Measurements from ENCODE around the gene ABCG1.

Gene ABCG1

GRCh38 chr21:42216726-42217572, 2.0 kb upstream of the ABCG1 start:
- no peak for DNase-seq

DNA sequence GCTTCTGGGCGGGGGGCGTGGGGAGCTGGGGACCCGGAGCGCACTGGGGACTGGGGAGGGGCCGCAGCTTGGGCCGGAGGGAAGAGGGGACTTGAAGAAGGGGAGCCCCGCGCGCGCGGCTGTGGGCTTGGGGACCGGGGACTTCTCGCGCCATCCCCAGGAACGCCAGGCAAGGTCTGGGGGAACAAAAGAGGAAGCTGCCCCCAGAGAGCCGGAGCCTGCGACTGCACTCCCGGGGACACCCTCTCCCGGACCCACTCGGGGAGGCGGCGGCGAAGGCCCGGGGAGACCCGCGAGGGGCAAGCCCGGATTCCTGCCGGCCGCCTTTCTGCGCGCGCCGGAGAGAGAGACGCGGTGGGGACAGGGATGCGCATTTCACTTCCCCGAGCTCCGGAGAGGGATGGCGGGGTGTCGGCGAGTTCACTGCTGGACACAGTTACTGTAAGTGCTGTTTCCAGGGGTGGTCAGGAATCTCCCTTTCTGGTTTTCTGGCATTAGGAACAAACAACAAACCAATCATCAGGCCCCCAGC, 732 bp downstream of the ABCG1 start:
- peak in 1 of 2 experiments; percentile 70 for DNase-seq

GRCh38 chr21:42220138-42220701, 1.3 kb downstream of the ABCG1 start:
- DNase-seq, result peak; percentile 89 to 94

- peak in 1 of 2 experiments; percentile 12 for DNase-seq
Measured at GRCh38 chr21:42221581-42222345, 2.8 kb downstream of the ABCG1 start.

DNA sequence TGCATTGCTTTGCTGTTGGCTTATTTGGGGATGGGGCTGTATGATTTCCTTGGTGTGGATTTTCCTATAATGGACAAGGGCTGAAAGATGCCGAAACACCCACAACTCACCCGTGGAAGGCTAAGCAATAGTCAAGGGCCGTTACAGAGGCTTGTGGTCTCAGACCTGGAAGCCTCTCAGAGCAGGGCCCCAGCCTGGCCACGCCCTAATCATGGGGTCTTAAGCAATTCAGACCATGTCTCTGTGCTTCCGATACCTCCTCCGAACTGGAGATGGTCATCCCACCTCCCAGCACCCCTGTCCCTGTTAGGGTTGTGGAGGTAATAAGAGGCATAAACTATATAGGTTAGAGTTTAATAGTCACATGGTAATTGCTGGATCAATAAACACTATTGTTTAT, 3.4 kb downstream of the ABCG1 start:
- DNase-seq, result no peak

- no peak for DNase-seq
Measured at GRCh38 chr21:42222821-42223390, 4.0 kb downstream of the ABCG1 start.

DNA sequence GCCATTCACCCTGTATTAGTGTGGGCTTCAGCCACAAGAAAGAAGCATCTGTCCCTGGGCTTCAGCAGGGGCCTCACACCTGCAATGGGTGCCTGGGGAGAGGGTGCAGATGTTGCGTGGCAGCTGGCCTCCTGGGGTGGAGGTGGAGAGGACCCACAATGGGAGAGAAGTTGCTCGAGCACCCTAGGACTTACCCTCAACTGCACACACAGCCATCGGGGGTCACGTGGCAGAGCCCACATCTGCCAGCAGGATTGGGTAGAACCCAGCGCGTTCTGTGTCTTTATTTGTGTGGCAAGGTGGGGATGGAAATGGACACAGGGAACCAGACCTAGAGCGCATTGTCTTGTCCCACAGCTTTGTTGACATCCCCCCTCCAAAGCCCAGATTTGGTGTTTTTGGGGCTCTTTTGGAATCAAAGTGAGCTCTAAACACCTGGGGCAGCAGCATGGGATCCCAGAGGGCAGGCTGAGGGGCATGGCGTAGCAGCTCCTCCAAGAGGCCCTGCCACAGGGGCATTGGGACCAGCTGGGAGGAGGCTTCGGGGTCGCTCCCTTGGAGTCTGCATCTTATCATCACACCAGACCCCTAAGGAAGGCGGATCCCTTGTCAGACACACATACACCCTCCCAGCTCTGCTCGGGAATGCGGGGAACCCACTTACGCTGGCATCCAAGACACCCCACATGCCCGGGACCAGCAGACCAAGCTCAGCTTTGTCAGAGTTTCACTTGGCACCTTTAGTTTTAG, 5.1 kb downstream of the ABCG1 start:
- no peak for DNase-seq

DNA sequence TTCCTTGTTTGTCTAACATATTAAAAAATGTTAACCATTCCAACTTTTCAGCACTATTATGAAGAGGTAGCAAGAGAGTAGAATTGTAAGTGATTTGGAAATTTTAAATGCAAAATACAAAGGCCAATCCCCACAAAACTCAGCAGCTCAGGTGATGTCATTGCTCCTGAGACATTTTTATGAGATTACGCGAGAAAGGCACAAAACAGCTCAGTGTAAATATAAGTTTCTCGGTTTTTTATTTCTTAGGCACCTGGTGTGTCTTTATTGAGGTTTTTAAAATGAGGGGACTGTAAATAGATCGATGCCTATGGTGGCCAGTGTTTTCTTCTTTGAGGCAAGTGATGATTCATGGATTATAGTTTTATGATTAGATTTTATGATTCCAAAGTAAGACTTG, 6.1 kb downstream of the ABCG1 start:
- DNase-seq, result no peak

GRCh38 chr21:42225571-42226155, 6.7 kb downstream of the ABCG1 start:
- DNase-seq, result no peak

DNA sequence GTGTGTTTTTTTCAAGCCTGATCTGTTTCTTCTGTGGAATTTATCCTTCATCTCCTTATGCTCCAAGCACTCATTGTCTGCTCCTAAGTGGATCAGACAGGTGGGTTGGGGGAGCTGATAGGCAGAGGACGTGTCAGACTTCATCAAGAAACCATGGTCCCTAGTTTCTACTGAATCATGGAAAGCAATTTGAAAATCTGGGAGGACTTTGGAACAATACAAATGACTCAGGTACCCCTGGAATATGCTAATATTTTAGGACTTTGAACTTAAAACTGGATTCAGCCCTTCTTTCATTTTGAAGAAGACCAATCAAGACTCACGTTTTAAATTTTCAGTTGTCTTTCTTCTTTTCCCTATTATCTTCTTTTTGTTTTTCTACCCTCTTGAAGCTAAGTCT, 7.7 kb downstream of the ABCG1 start:
- no peak for DNase-seq

GRCh38 chr21:42227909-42228708, 9.2 kb downstream of the ABCG1 start:
- DNase-seq, result peak in 1 of 2 experiments; percentile 46

GRCh38 chr21:42228709-42229220, 9.8 kb downstream of the ABCG1 start:
- DNase-seq, result no peak

DNA sequence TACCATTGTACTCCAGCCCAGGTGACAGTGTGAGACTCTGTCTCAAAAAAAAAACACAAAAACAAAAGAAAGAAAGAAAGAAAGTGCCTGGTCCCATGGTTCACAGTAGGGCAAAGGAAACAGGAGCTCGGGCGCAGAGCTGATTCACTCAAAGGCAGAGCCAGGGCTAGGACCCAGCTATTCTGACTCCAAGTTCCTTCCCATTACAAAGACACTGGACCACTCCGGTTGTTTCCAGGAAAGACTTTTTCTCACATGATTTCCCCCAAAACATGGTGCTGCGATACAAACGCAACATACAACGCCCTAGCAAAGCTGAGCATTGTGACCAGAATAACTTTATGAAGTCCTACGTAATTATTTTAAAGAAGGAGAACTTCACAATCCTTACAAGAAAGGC, 10.7 kb downstream of the ABCG1 start:
- no peak for DNase-seq

DNA sequence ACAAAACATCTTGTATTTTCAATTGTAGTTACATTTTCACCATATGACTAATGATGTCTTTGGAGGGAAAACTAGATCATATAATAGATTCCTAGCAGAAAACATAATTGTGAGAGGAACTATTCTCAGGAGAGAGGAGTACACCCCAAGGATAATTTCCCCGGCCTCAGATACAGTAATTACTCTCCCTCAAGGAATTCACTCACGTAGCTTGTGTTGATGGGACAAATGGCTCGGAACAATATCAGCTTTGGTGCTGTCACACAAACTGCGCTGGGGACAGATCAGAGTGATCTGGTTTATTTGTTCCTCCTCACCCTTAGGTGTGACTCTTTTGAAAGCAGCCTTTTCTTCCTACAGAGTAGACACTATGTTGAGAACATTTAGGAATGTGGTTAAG, 11.2 kb downstream of the ABCG1 start:
- DNase-seq, result no peak

DNA sequence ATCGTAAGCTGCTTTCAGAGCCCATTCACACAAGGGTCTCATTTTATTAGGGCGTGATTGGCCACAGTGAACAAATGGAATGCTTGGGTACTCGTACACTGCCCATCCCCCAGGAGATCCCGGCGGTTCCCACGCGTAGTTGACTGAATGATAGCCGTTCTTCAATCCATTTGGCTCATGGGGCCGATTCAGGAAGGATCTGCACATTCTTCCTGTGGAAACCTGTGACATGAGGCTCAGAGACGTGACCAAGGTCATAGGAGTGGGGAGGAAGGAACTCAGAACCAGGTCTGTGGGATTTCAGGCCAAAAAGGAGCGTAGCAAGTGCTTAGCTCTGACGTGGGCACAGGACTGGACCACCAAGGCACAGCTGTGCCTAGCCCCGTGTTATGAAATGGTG, 11.7 kb downstream of the ABCG1 start:
- no peak for DNase-seq

GRCh38 chr21:42231756-42232155, 12.8 kb downstream of the ABCG1 start:
- DNase-seq, result no peak

DNA sequence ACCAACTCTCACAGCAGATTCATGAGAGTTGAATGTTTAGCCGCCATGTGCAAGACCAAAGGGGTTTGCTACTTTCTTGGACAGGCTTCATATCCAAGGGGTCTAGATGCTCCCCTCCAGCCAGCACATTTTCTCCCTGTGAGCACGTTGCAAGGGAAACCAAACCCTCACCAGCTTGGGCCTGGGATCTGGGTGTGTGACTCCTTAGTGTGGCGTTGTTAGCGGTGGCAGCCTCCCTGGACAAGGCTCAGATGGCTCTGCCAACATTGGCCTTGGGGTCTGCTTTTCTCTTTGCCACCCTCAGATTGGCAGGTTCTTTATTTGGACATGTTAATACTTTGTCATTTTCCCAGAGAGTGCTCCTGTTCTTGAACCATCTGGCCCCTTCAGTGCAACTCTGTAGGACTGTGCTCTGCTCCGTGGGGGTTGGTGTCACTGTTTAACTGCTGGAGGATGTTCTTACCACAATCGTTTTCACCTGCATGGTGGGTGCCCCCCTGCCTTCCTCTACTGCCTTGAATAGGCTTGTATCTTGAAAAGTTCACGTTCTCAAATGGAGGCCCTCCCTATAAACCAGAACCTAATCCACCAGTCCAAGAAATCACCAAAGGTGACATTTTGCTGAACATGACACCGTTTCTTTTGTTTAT, 13.4 kb downstream of the ABCG1 start:
- no peak for DNase-seq

GRCh38 chr21:42233067-42233961, 14.4 kb downstream of the ABCG1 start:
- peak in 1 of 2 experiments; percentile 35 for DNase-seq

- peak in 1 of 2 experiments; percentile 44 for DNase-seq
Measured at GRCh38 chr21:42234041-42234440, 15.1 kb downstream of the ABCG1 start.

Measured in NCI-H526 (cell line).